ENCODE results near the gene STK32A. TPM values are rescaled to one million over a fixed set of nuclear protein-coding genes. Genes with fewer than 3 reads are reported as not detected.

Gene STK32A
- total and polyA plus RNA-seq, 10 donors = 0.15 to 3.1 (median 0.90) TPM

GRCh38 chr5:147189109-147189424 is 45.8 kb upstream of the STK32A start:
- Histone ChIP-seq H3K9me3 (peaks cover 0 to 5% (median 0%) of the 10 kb centered on the region in 8 donors), H3K36me3 (no peaks in the 10 kb centered on the region), H3K4me3 (no peak overlapping the region), H3K27me3 (replicated peaks in 1 of 7) (peaks cover 0 to 9% (median 0%) of the 10 kb centered on the region in 7 donors), H3K27ac (no peak overlapping the region), H3K4me1 (peaks cover 0 to 7% (median 3%) of the 10 kb centered on the region in 6 donors)
- intact Hi-C loops (cut with DNase I; ENCODE audit: low total_unique reads) = loop anchor here (5.0 kb wide), 1 partner anchor 657 kb away; no protein-coding TSS in a partner anchor
- peak in 1 of 11 experiments; percentile 23 for TF ChIP-seq CTCF (IDR thresholded peaks at IDR 0.05 in 8 of 11, conservative IDR thresholded peaks at IDR 0.05 in 3 of 11)
- TF ChIP-seq POLR2A (IDR thresholded peaks at IDR 0.05) = no peak
- TF ChIP-seq POLR2AphosphoS5 (IDR thresholded peaks at IDR 0.05) = no peak
- WGBS, 5 donors = 8 to 22% (median 16%) methylated on average over 2 of the region's 2 CpGs
- DNase-seq = no peak

GRCh38 chr5:147190331-147190730 is 44.5 kb upstream of the STK32A start:
- Histone ChIP-seq H3K27ac (no peak overlapping the region), H3K4me1 (peaks cover 0 to 7% (median 3%) of the 10 kb centered on the region in 6 donors), H3K27me3 (replicated peaks in 1 of 7) (peaks cover 0 to 9% (median 0%) of the 10 kb centered on the region in 7 donors), H3K36me3 (no peaks in the 10 kb centered on the region), H3K4me3 (no peak overlapping the region), H3K9me3 (peaks cover 0 to 3% (median 0%) of the 10 kb centered on the region in 8 donors)
- 56 to 83% (median 82%) methylated on average over 1 of the region's 1 CpG for WGBS, 5 donors
- TF ChIP-seq POLR2A (IDR thresholded peaks at IDR 0.05) (no peak), CTCF (IDR thresholded peaks at IDR 0.05 in 8 of 11, conservative IDR thresholded peaks at IDR 0.05 in 3 of 11) (no peak), POLR2AphosphoS5 (IDR thresholded peaks at IDR 0.05) (no peak)
- DNase-seq = no peak
- intact Hi-C loops (cut with DNase I; ENCODE audit: low total_unique reads) = loop anchor here (10.0 kb wide), 1 partner anchor 226 kb away; no protein-coding TSS in a partner anchor

- H3K36me3 ChIP-seq = no peaks in the 10 kb centered on the region
- H3K27ac ChIP-seq = no peak overlapping the region
- intact Hi-C loops (cut with DNase I; ENCODE audit: low total_unique reads) = loop anchor here (10.0 kb wide), 1 partner anchor 228 kb away; no protein-coding TSS in a partner anchor
- H3K9me3 ChIP-seq = no peaks in the 10 kb centered on the region
- H3K4me3 ChIP-seq = no peak overlapping the region
- TF ChIP-seq POLR2AphosphoS5 (IDR thresholded peaks at IDR 0.05) (no peak), POLR2A (IDR thresholded peaks at IDR 0.05) (no peak), CTCF (IDR thresholded peaks at IDR 0.05 in 8 of 11, conservative IDR thresholded peaks at IDR 0.05 in 3 of 11) (no peak)
- H3K27me3 ChIP-seq (replicated peaks in 1 of 7) = peaks cover 0 to 6% (median 0%) of the 10 kb centered on the region in 7 donors
- WGBS, 5 donors = 56 to 88% (median 75%) methylated on average over 1 of the region's 1 CpG
- H3K4me1 ChIP-seq = peaks cover 0 to 7% (median 3%) of the 10 kb centered on the region in 6 donors
- no peak for DNase-seq
Observed at GRCh38 chr5:147193123-147193522, 41.7 kb upstream of the STK32A start.

- intact Hi-C loops (cut with DNase I; ENCODE audit: low total_unique reads) = no loop called here
- Histone ChIP-seq H3K4me3 (no peak overlapping the region), H3K9me3 (peaks cover 0 to 8% (median 1%) of the 10 kb centered on the region in 8 donors), H3K36me3 (no peaks in the 10 kb centered on the region), H3K27me3 (replicated peaks in 1 of 7) (no peaks in the 10 kb centered on the region), H3K4me1 (no peaks in the 10 kb centered on the region), H3K27ac (no peak overlapping the region)
- 79 to 88% (median 82%) methylated on average over 5 of the region's 5 CpGs for WGBS, 5 donors
- no peak for TF ChIP-seq POLR2AphosphoS5 (IDR thresholded peaks at IDR 0.05)
- no peak for TF ChIP-seq CTCF (IDR thresholded peaks at IDR 0.05 in 8 of 11, conservative IDR thresholded peaks at IDR 0.05 in 3 of 11)
- TF ChIP-seq POLR2A (IDR thresholded peaks at IDR 0.05) = no peak
- no peak for DNase-seq
Observed at GRCh38 chr5:147200004-147200403, 34.8 kb upstream of the STK32A start.

Measured in spleen (tissue), 11 donors.